ENCODE results near the gene TMEM19. TPM values are rescaled to one million over a fixed set of nuclear protein-coding genes. Genes with fewer than 3 reads are reported as not detected.

TMEM19 gene
- total and polyA plus RNA-seq, 2 experiments from 2014 or later = 6.5 to 14.1 TPM

DNA sequence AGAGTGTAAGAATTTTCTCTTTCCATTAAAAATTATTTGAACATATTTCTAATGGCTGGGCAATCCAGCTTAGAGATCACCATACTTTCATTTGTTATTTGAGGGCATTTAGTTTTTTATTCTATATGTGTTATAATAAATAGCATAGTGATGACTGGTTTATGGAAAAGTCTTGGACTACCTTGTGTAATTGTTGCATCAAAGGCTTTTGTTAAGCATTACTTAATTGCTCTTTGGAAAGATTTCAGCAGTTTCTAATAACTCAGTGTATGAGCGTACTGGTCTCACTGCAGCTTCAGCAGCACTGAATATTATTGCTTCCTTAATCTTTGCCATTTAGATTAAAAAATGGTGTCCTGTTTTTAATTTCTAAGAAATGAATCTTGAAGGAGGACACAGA is 22.8 kb downstream of the TMEM19 start:
- no peaks in the 10 kb centered on the region for H4K20me1 ChIP-seq (replicated peaks; ENCODE audit: insufficient read depth)
- H3K36me3 ChIP-seq (ENCODE audit: insufficient read depth) = no peaks in the 10 kb centered on the region; the same call in 1 of the 2 replicates
- H3K4me3 Mint-ChIP-seq = no peak overlapping the region
- H3K4me2 ChIP-seq = peak overlapping the region; percentile 62; the same call in 1 of the 2 replicates
- no peak for TF ChIP-seq ZNF331 (CRISPR knock-in tag; IDR thresholded peaks at IDR 0.05; ENCODE audit: low read depth)
- TF ChIP-seq JUNB (IDR thresholded peaks at IDR 0.05; ENCODE audit: unreplicated experiment) = no peak
- TF ChIP-seq POLR2AphosphoS5 (IDR thresholded peaks at IDR 0.05; ENCODE audit: low read depth) = no peak
- TF ChIP-seq STAT1 (IDR thresholded peaks at IDR 0.05; ENCODE audit: unreplicated experiment) = no peak
- no peak for TF ChIP-seq NANOG (IDR thresholded peaks at IDR 0.05; ENCODE audit: borderline replicate concordance)
- no peak for TF ChIP-seq ZNF462 (CRISPR knock-in tag; IDR thresholded peaks at IDR 0.05)
- TF ChIP-seq, protein P1, sequence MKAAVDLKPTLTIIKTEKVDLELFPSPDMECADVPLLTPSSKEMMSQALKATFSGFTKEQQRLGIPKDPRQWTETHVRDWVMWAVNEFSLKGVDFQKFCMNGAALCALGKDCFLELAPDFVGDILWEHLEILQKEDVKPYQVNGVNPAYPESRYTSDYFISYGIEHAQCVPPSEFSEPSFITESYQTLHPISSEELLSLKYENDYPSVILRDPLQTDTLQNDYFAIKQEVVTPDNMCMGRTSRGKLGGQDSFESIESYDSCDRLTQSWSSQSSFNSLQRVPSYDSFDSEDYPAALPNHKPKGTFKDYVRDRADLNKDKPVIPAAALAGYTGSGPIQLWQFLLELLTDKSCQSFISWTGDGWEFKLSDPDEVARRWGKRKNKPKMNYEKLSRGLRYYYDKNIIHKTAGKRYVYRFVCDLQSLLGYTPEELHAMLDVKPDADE (IDR thresholded peaks at IDR 0.05) = no peak
- no peak for TF ChIP-seq ZNF114 (CRISPR knock-in tag; IDR thresholded peaks at IDR 0.05)
- no peak for TF ChIP-seq REST (IDR thresholded peaks at IDR 0.05; ENCODE audit: unreplicated experiment)
- no peak for TF ChIP-seq CREB1 (CRISPR knock-in tag; IDR thresholded peaks at IDR 0.05; ENCODE audit: low read depth)
- TF ChIP-seq, protein P2, sequence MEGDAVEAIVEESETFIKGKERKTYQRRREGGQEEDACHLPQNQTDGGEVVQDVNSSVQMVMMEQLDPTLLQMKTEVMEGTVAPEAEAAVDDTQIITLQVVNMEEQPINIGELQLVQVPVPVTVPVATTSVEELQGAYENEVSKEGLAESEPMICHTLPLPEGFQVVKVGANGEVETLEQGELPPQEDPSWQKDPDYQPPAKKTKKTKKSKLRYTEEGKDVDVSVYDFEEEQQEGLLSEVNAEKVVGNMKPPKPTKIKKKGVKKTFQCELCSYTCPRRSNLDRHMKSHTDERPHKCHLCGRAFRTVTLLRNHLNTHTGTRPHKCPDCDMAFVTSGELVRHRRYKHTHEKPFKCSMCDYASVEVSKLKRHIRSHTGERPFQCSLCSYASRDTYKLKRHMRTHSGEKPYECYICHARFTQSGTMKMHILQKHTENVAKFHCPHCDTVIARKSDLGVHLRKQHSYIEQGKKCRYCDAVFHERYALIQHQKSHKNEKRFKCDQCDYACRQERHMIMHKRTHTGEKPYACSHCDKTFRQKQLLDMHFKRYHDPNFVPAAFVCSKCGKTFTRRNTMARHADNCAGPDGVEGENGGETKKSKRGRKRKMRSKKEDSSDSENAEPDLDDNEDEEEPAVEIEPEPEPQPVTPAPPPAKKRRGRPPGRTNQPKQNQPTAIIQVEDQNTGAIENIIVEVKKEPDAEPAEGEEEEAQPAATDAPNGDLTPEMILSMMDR (conservative IDR thresholded peaks at IDR 0.05; ENCODE audit: low read depth in 2 of 2) = no peak
- TF ChIP-seq EZH2 (IDR thresholded peaks at IDR 0.05; ENCODE audit: low read depth, unreplicated experiment) = no peak
- TF ChIP-seq EZH2phosphoT487 (IDR thresholded peaks at IDR 0.05; ENCODE audit: unreplicated experiment) = no peak
- H3K9me3 Mint-ChIP-seq = peaks cover 5% of the 10 kb centered on the region
- no peaks in the 10 kb centered on the region for H3K27me3 ChIP-seq (ENCODE audit: insufficient read depth)
- H2AFZ ChIP-seq = no peak overlapping the region
- no peak overlapping the region for H3K4me3 ChIP-seq
- H3K27ac Mint-ChIP-seq = no peak overlapping the region
- no peak overlapping the region for H3K27ac ChIP-seq (ENCODE audit: low read depth)
- DNase-seq (ENCODE audit: low spot score) = no peak
- peaks cover 13% of the 10 kb centered on the region for H3K4me1 Mint-ChIP-seq
- no peaks in the 10 kb centered on the region for H3K79me2 ChIP-seq (replicated peaks; ENCODE audit: insufficient read depth)
- H3K9me2 ChIP-seq (ENCODE audit: insufficient read depth) = no peaks in the 10 kb centered on the region
- ATAC-seq = no peak
- H3K36me3 Mint-ChIP-seq (ENCODE audit: low read depth) = peaks cover 4% of the 10 kb centered on the region; the same call in 1 of the 3 replicates
- H3F3A ChIP-seq (replicated peaks; ENCODE audit: low read depth) = no peaks in the 10 kb centered on the region
- H3K27me3 Mint-ChIP-seq (ENCODE audit: insufficient read depth, low read depth, poor library complexity) = no peaks in the 10 kb centered on the region
- peaks cover 23% of the 10 kb centered on the region for H3K4me1 ChIP-seq (ENCODE audit: insufficient read depth)
